CD4-positive, alpha-beta memory T cell (primary cell): ENCODE results near the gene FAM43A. TPM values are rescaled to one million over a fixed set of nuclear protein-coding genes. Genes with fewer than 3 reads are reported as not detected.

ENCODE experiments used
- CTCF ChIA-PET: fragments of 350-600 bp; sonication (Branson Sonifier 250); formaldehyde crosslinking; loops from one replicate; lab custom pipeline; 2021; ENCODE audit warnings: inconsistent platforms; ENCODE audit not compliant: partially characterized antibody; lab: Charles Lee
- POLR2A ChIA-PET: fragments of 350-600 bp; sonication (Branson Sonifier 250); formaldehyde crosslinking; loops from one replicate; lab custom pipeline; 2021; ENCODE audit not compliant: partially characterized antibody; lab: Charles Lee
- DNase-seq, 5 donors: peaks; one replicate each; pipeline versions ENCODE4 v3.0.0 to v3.0.0-alpha.2; 2020 to 2022; ENCODE audit warnings: mixed read lengths in 1 of 5
- H3K27ac ChIP-seq: one replicate; pipeline ENCODE4 v1.7.0; 2013; ENCODE audit warnings: low read depth, low read length
- H3K27me3 ChIP-seq: 2 replicates; pipeline ENCODE4 v1.7.0; 2013; ENCODE audit warnings: mild to moderate bottlenecking, low read length, moderate library complexity; ENCODE audit not compliant: insufficient read depth
- H3K36me3 ChIP-seq: 2 replicates; pipeline ENCODE4 v1.7.0; 2013; ENCODE audit warnings: mild to moderate bottlenecking, low read length, moderate library complexity; ENCODE audit not compliant: insufficient read depth
- H3K4me1 ChIP-seq: 2 replicates; pipeline ENCODE4 v1.7.0; 2013; ENCODE audit warnings: mild to moderate bottlenecking, low read length, moderate library complexity; ENCODE audit not compliant: insufficient read depth
- H3K4me3 ChIP-seq, 2 donors: one replicate each; pipeline ENCODE4 v1.7.0; 2013; ENCODE audit warnings: low read length in 2 of 2, mild to moderate bottlenecking in 1 of 2
- H3K9me3 ChIP-seq, 2 donors: one replicate each; pipeline ENCODE4 v1.7.0; 2013; ENCODE audit warnings: low read length in 2 of 2, control low read depth in 1 of 2; ENCODE audit not compliant: control insufficient read depth in 1 of 2
- H3K27ac Mint-ChIP-seq, 7 donors: one replicate each; pipeline ENCODE4 v1.8.0; 2020 to 2021; ENCODE audit warnings: mixed read lengths in 7 of 7, mild to moderate bottlenecking in 6 of 7, inconsistent platforms in 3 of 7, moderate library complexity in 3 of 7
- H3K27me3 Mint-ChIP-seq, 2 donors: one replicate each; pipeline ENCODE4 v1.8.0; 2020 to 2021; ENCODE audit warnings: mixed read lengths in 2 of 2
- H3K36me3 Mint-ChIP-seq, 2 donors: one replicate each; pipeline ENCODE4 v1.8.0; 2020 to 2021; ENCODE audit warnings: mixed read lengths in 2 of 2, inconsistent platforms in 1 of 2, mild to moderate bottlenecking in 1 of 2
- H3K4me1 Mint-ChIP-seq, 4 donors: one replicate each; pipeline ENCODE4 v1.8.0; 2020 to 2021; ENCODE audit warnings: mixed read lengths in 4 of 4, mild to moderate bottlenecking in 1 of 4
- H3K4me3 Mint-ChIP-seq, 8 donors: one replicate each; pipeline ENCODE4 v1.8.0; 2020 to 2021; ENCODE audit warnings: mixed read lengths in 8 of 8, mild to moderate bottlenecking in 7 of 8, moderate library complexity in 6 of 8, inconsistent platforms in 3 of 8
- H3K9me3 Mint-ChIP-seq, 8 donors: one replicate each; pipeline ENCODE4 v1.8.0; 2020 to 2021; ENCODE audit warnings: mixed read lengths in 8 of 8, mild to moderate bottlenecking in 5 of 8, inconsistent platforms in 3 of 8, moderate library complexity in 1 of 8
- intact Hi-C: fragments of 100-400 bp; cut with micrococcal nuclease; formaldehyde crosslinking; loops from one replicate; pipeline ENCODE4 v1.15.1; 2023
- polyA plus RNA-seq, 2 donors: library from polyadenylated mRNA; unstranded; fragments of 300-500 nt; fragmentation: Illumina TruSeq; gene quantifications; one replicate each; pipeline ENCODE4 v1.2.3, GENCODE V29; 2021
- total RNA-seq, 2 experiments: library from RNA; stranded (reverse); gene quantifications; one replicate each; pipeline ENCODE4 v1.2.3, GENCODE V29; 2021

The FAM43A gene
- total and polyA plus RNA-seq, 4 experiments from 2014 or later = 0.34 to 9.9 (median 7.7) TPM

- Histone ChIP-seq H3K4me1 (no peaks in the 10 kb centered on the region), H3K27me3 (no peaks in the 10 kb centered on the region), H3K36me3 (no peaks in the 10 kb centered on the region), H3K27ac (no peak overlapping the region), H3K9me3 (no peaks in the 10 kb centered on the region), H3K4me3 (no peak overlapping the region)
- H3K27ac Mint-ChIP-seq = no peak overlapping the region
- H3K4me3 Mint-ChIP-seq = no peak overlapping the region
- ChIA-PET POLR2A (no interaction called here), CTCF (interaction anchor here (1.8 kb wide), 1 partner anchor 26 kb away, joined by 5 read pairs; no protein-coding TSS in a partner anchor)
- no peaks in the 10 kb centered on the region for H3K36me3 Mint-ChIP-seq
- H3K4me1 Mint-ChIP-seq = peaks cover 0 to 7% (median under 1%) of the 10 kb centered on the region in 4 donors
- intact Hi-C loops = no loop called here
- H3K27me3 Mint-ChIP-seq = peaks cover 3 to 4% of the 10 kb centered on the region in 2 donors
- no peaks in the 10 kb centered on the region for H3K9me3 Mint-ChIP-seq
- DNase-seq = no peak
Measured at GRCh38 chr3:194714137-194714455, 28.4 kb downstream of the FAM43A start.

DNA sequence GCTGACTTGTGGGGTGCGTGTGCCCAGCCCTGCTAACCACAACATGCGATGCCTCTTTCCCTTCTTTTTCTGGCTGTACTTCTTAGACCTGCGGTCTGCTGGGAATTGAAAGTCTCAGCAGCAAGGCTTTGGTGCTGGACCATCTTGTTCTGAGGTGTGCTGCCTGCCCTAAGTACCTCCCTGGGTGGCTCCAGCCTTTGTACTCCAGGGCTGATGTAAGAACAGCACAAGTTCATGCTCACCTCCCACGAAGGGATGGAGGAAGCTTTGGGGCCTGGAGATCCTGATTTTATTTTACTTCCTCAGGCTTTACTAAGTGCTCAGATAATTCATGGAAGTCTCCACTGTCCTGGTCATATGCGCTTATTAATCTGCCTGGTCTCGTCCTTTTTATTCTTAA lies 28.9 kb downstream of the FAM43A start:
- Histone ChIP-seq H3K4me1 (no peaks in the 10 kb centered on the region), H3K27me3 (no peaks in the 10 kb centered on the region), H3K36me3 (no peaks in the 10 kb centered on the region), H3K4me3 (no peak overlapping the region), H3K27ac (no peak overlapping the region), H3K9me3 (no peaks in the 10 kb centered on the region)
- POLR2A ChIA-PET = no interaction called here
- no peaks in the 10 kb centered on the region for H3K36me3 Mint-ChIP-seq
- CTCF ChIA-PET = interaction anchor here (1.8 kb wide), 1 partner anchor 27 kb away, joined by 5 read pairs; no protein-coding TSS in a partner anchor
- intact Hi-C loops = no loop called here
- DNase-seq = no peak
- H3K4me1 Mint-ChIP-seq = peaks cover 0 to 7% (median under 1%) of the 10 kb centered on the region in 4 donors
- peaks cover 3 to 5% of the 10 kb centered on the region in 2 donors for H3K27me3 Mint-ChIP-seq
- H3K9me3 Mint-ChIP-seq = no peaks in the 10 kb centered on the region
- no peak overlapping the region for H3K4me3 Mint-ChIP-seq
- H3K27ac Mint-ChIP-seq = peak overlapping the region in 2 of 7 donors; percentile 37 to 60

- intact Hi-C loops = no loop called here
- no peak overlapping the region for H3K27ac ChIP-seq
- no peaks in the 10 kb centered on the region for H3K27me3 ChIP-seq
- CTCF ChIA-PET = interaction anchor here (1.8 kb wide), 1 partner anchor 27 kb away, joined by 5 read pairs; no protein-coding TSS in a partner anchor
- Mint-ChIP-seq H3K4me3 (no peak overlapping the region), H3K27ac (peak overlapping the region in 4 of 7 donors; percentile 37 to 60 (median 50)), H3K27me3 (peaks cover 3 to 5% of the 10 kb centered on the region in 2 donors), H3K36me3 (no peaks in the 10 kb centered on the region), H3K4me1 (peaks cover 0 to 7% (median under 1%) of the 10 kb centered on the region in 4 donors), H3K9me3 (no peaks in the 10 kb centered on the region)
- no peaks in the 10 kb centered on the region for H3K9me3 ChIP-seq
- POLR2A ChIA-PET = interaction anchor here (0.8 to 1.3 kb wide), 2 partner anchors 27 to 29 kb away, joined by 5 read pairs; partner anchors contain the start of gene FAM43A
- H3K4me1 ChIP-seq = no peaks in the 10 kb centered on the region
- peak in 1 of 5 donors; percentile 51 for DNase-seq
- H3K36me3 ChIP-seq = no peaks in the 10 kb centered on the region
- H3K4me3 ChIP-seq = no peak overlapping the region
Measured at GRCh38 chr3:194715022-194715800, 29.5 kb downstream of the FAM43A start.

DNA sequence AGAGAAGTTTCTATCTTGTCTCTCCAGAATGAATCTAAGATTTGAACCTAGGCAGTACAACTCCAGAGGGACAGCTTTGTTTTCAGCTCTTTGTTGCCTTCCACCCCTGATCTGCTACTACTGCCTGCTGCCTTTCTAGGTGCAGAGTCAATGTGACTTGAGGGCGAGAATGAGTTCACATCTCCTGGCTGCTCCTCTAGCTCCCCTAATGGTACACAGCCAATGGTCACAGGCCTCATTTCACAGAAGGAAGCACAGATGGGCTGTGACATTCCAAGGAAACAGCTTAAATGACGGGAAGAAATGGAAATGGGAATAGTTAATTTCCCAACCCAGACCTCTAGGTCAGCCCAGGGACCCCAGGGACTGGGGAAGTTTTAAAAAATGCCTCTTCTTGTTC lies 32.4 kb downstream of the FAM43A start:
- DNase-seq = no peak
- Mint-ChIP-seq H3K36me3 (no peaks in the 10 kb centered on the region), H3K4me1 (peaks cover 0 to 7% (median under 1%) of the 10 kb centered on the region in 4 donors), H3K27ac (no peak overlapping the region), H3K9me3 (no peaks in the 10 kb centered on the region), H3K4me3 (no peak overlapping the region), H3K27me3 (peaks cover 0 to 5% of the 10 kb centered on the region in 2 donors)
- Histone ChIP-seq H3K4me3 (no peak overlapping the region), H3K9me3 (no peaks in the 10 kb centered on the region), H3K27me3 (no peaks in the 10 kb centered on the region), H3K4me1 (no peaks in the 10 kb centered on the region), H3K36me3 (no peaks in the 10 kb centered on the region), H3K27ac (no peak overlapping the region)
- intact Hi-C loops = no loop called here
- ChIA-PET POLR2A (interaction anchor here (0.9 kb wide), 1 partner anchor 10 kb away, joined by 3 read pairs; no protein-coding TSS in a partner anchor), CTCF (no interaction called here)

DNA sequence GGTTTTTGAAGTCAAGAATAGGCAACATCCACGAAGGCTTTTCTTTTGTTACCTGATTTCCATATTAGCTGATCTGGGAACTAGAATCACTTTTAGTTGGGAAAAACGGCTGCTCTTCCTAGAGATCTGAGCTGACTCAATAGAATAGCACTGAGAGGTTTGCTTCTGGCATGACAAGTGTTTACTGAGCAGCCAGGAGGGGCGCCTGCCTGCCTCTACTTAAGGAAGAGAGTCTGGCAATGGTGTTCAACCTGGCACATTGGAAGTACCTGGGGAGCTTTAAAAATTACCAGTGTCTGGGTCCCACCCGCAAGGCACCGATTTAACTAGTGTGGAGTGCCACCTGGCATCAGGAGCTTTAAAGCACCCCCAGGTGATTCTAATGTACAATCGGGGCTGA lies 34.4 kb downstream of the FAM43A start:
- Histone ChIP-seq H3K4me1 (no peaks in the 10 kb centered on the region), H3K9me3 (no peaks in the 10 kb centered on the region), H3K27ac (no peak overlapping the region), H3K4me3 (no peak overlapping the region), H3K27me3 (no peaks in the 10 kb centered on the region), H3K36me3 (no peaks in the 10 kb centered on the region)
- ChIA-PET POLR2A (no interaction called here), CTCF (no interaction called here)
- H3K27me3 Mint-ChIP-seq = peaks cover 0 to 5% of the 10 kb centered on the region in 2 donors
- no peaks in the 10 kb centered on the region for H3K9me3 Mint-ChIP-seq
- peaks cover 0 to 5% (median under 1%) of the 10 kb centered on the region in 4 donors for H3K4me1 Mint-ChIP-seq
- DNase-seq = no peak
- H3K4me3 Mint-ChIP-seq = no peak overlapping the region
- no peaks in the 10 kb centered on the region for H3K36me3 Mint-ChIP-seq
- no peak overlapping the region for H3K27ac Mint-ChIP-seq
- intact Hi-C loops = no loop called here

DNA sequence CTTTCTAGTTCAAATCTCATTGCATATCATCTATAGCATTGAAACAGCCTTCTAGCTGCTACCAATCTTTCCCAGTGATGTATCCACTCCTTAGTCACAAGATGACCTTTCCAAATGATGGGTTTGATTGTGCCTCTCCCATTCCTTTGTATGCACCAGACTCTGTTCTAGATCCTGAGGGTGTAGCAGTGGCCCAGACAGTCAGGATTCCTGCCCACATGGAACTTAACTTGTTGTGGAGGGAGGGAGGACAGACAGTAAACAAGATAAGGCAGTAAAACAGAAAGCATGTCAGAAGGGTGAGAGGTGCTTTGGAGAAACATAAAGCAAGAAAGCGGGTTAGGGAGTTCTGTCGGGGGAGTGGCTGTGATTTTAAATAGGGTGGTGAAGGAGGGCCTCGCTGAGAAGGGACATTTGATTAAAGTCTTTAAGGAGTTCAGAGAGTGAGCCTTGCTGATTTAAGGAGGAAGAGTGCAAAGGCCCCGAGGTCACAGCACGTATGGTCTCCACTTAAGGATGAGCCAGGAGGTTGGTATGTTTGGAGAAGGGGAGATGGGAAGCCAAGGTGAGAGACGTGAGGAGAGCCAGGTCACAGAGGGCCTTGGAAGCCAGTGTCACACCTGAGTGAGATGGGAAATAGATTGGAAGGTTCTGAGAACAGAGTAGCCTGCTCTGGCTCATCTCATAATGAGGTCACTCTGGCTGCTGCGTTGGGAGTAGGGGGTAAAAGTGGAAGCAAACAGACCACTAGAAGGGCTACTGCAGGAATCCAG lies 38.3 kb downstream of the FAM43A start:
- CTCF ChIA-PET = no interaction called here
- Mint-ChIP-seq H3K27ac (no peak overlapping the region), H3K27me3 (peaks cover 6 to 7% of the 10 kb centered on the region in 2 donors)

DNA sequence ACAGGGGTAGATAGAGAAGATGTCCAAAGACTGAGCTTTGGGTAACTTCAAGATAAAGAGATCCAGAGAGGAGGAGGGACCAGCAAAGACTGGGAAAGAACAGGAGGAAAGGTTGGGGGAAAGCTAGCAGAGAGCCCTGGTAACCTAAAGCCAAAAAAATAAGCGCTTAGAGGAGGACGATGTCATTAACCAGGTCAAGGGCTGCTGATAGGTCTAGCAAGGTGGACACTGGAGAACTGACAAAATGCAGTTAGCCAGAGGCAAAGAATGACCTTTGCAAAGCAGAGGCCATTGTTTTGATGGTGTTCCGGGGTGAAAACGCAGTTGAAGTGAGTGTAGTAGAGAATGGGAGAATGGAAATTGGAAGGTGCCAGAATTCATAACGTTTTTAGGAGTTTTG lies 39.7 kb downstream of the FAM43A start:
- no peaks in the 10 kb centered on the region for H3K4me1 ChIP-seq
- H3K9me3 Mint-ChIP-seq = no peaks in the 10 kb centered on the region
- H3K36me3 ChIP-seq = no peaks in the 10 kb centered on the region
- H3K27ac ChIP-seq = no peak overlapping the region
- ChIA-PET POLR2A (no interaction called here), CTCF (no interaction called here)
- H3K36me3 Mint-ChIP-seq = no peaks in the 10 kb centered on the region
- intact Hi-C loops = no loop called here
- no peaks in the 10 kb centered on the region for H3K27me3 ChIP-seq
- H3K4me3 Mint-ChIP-seq = no peak overlapping the region
- no peak for DNase-seq
- no peak overlapping the region for H3K4me3 ChIP-seq
- H3K4me1 Mint-ChIP-seq = peaks cover 0 to 4% (median under 1%) of the 10 kb centered on the region in 4 donors
- H3K27me3 Mint-ChIP-seq = peaks cover 9 to 10% of the 10 kb centered on the region in 2 donors
- H3K9me3 ChIP-seq = no peaks in the 10 kb centered on the region
- no peak overlapping the region for H3K27ac Mint-ChIP-seq

More for the DNA sequence above, 38.3 kb downstream of the FAM43A start:
- Histone ChIP-seq H3K9me3 (no peaks in the 10 kb centered on the region), H3K4me3 (no peak overlapping the region), H3K36me3 (no peaks in the 10 kb centered on the region), H3K27me3 (no peaks in the 10 kb centered on the region), H3K27ac (no peak overlapping the region), H3K4me1 (no peaks in the 10 kb centered on the region)
- intact Hi-C loops = no loop called here
- Mint-ChIP-seq H3K4me3 (no peak overlapping the region), H3K9me3 (no peaks in the 10 kb centered on the region), H3K36me3 (no peaks in the 10 kb centered on the region), H3K4me1 (peaks cover 0 to 4% (median under 1%) of the 10 kb centered on the region in 4 donors)
- POLR2A ChIA-PET = no interaction called here
- DNase-seq = no peak
